OCI-LY3 (cell line): Measurements from ENCODE around the gene CPLX1.

ENCODE experiments used
- H2AFZ ChIP-seq: fragments of 200-600, 300-600 bp; shearing (Covaris generic); 2 replicates; pipeline ENCODE4 v1.6.0; 2014; ENCODE audit warnings: antibody characterized with exemption, low read depth, low read length
- H3K27ac ChIP-seq: fragments of 200-600, 300-600 bp; sonication (generic); 2 replicates; pipeline ENCODE4 v1.5.1; 2014; ENCODE audit warnings: mild to moderate bottlenecking, low read length, moderate library complexity, mixed read lengths
- H3K27me3 ChIP-seq: fragments of 200-600, 300-600 bp; sonication (generic); 2 replicates; pipeline ENCODE4 v1.6.1; 2014; ENCODE audit warnings: low read depth, low read length, mixed read lengths
- H3K36me3 ChIP-seq: fragments of 200-600, 300-600 bp; sonication (generic); replicated peaks from 2 replicates; pipeline ENCODE3; 2014; ENCODE audit warnings: low read depth, low read length, mixed read lengths
- H3K4me1 ChIP-seq: fragments of 300-600, 200-600 bp; sonication (generic); 2 replicates; pipeline ENCODE4 v1.6.1; 2014; ENCODE audit warnings: low read length, mixed read lengths
- H3K4me2 ChIP-seq: fragments of 200-600, 300-600 bp; sonication (generic); 2 replicates; pipeline ENCODE4 v1.6.1; 2014; ENCODE audit warnings: low read length, mixed read lengths
- H3K4me3 ChIP-seq: fragments of 300-600, 200-600 bp; sonication (generic); 2 replicates; pipeline ENCODE4 v1.5.1; 2014; ENCODE audit warnings: antibody characterized with exemption, mild to moderate bottlenecking, low read length, moderate library complexity
- H3K79me2 ChIP-seq: fragments of 300-600, 200-600 bp; shearing (Covaris generic); 2 replicates; pipeline ENCODE4 v1.6.1; 2014; ENCODE audit warnings: mild to moderate bottlenecking, low read length, mixed read lengths
- H3K9ac ChIP-seq: fragments of 300-600, 200-600 bp; shearing (Covaris generic); 2 replicates; pipeline ENCODE4 v1.6.0; 2014; ENCODE audit warnings: mild to moderate bottlenecking, low read length, moderate library complexity
- H3K9me3 ChIP-seq: fragments of 200-600, 300-600 bp; shearing (Covaris generic); 2 replicates; pipeline ENCODE4 v1.6.1; 2014; ENCODE audit warnings: low read length, mixed read lengths; ENCODE audit not compliant: insufficient read depth
- H4K20me1 ChIP-seq: fragments of 200-600, 300-600 bp; sonication (generic); 2 replicates; pipeline ENCODE4 v1.6.1; 2016; ENCODE audit warnings: low read length, mixed read lengths; ENCODE audit not compliant: insufficient read depth
- EZH2phosphoT487 ChIP-seq: fragments of 200-600 bp; shearing (Covaris generic); IDR thresholded peaks from 2 replicates; pipeline ENCODE4 v1.6.1; 2018; ENCODE audit warnings: antibody characterized with exemption, mixed run types, low read depth
- TF ChIP-seq, protein P1 (sequence below): fragments of 200-600, 300-600 bp; sonication (generic); IDR thresholded peaks from 2 replicates; pipeline ENCODE4 v1.5.1; 2014; ENCODE audit warnings: antibody characterized with exemption, low read length, low read depth

CPLX1 gene

DNA sequence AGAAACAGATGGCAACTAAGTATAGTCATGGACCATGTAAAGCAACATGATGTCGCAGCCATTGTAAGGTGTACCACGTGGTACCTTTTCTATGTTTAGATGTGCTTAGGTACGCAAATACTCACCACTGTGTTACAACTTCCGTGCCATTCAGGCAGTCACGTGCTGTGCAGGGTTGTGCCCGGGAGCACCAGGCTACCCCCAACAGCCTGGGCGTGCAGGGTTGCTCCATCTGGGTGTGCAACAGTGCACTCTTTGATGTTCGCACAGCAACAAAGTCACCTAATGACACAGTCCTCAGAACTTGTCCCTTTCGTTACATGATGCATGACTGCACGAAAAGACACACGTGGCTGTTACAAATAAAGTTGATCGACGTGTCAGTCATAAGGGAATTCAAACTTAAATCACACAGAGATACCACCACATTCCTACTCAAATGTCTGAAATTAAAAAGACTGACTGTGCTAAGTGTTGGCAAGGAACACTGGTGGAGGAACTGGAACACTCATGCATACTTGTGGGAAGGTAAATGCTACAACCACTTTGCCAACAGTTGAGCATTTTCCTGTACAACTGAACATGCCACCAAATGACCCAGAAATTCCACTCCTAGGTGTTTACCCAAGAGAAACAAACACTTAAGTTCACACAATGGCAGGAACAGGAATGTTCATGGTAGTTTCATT lies 24.3 kb downstream of the CPLX1 start:
- Histone ChIP-seq H3K27ac (no peak overlapping the region), H3K36me3 (no peaks in the 10 kb centered on the region), H2AFZ (no peak overlapping the region), H3K4me2 (no peak overlapping the region), H4K20me1 (no peaks in the 10 kb centered on the region), H3K4me3 (no peak overlapping the region), H3K79me2 (no peaks in the 10 kb centered on the region), H3K4me1 (peaks cover 12% of the 10 kb centered on the region), H3K9me3 (no peaks in the 10 kb centered on the region), H3K27me3 (peaks cover 6% of the 10 kb centered on the region; the same call in 1 of the 2 replicates), H3K9ac (no peak overlapping the region)
- TF ChIP-seq, protein P1, sequence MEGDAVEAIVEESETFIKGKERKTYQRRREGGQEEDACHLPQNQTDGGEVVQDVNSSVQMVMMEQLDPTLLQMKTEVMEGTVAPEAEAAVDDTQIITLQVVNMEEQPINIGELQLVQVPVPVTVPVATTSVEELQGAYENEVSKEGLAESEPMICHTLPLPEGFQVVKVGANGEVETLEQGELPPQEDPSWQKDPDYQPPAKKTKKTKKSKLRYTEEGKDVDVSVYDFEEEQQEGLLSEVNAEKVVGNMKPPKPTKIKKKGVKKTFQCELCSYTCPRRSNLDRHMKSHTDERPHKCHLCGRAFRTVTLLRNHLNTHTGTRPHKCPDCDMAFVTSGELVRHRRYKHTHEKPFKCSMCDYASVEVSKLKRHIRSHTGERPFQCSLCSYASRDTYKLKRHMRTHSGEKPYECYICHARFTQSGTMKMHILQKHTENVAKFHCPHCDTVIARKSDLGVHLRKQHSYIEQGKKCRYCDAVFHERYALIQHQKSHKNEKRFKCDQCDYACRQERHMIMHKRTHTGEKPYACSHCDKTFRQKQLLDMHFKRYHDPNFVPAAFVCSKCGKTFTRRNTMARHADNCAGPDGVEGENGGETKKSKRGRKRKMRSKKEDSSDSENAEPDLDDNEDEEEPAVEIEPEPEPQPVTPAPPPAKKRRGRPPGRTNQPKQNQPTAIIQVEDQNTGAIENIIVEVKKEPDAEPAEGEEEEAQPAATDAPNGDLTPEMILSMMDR, result no peak
- no peak for TF ChIP-seq EZH2phosphoT487

DNA sequence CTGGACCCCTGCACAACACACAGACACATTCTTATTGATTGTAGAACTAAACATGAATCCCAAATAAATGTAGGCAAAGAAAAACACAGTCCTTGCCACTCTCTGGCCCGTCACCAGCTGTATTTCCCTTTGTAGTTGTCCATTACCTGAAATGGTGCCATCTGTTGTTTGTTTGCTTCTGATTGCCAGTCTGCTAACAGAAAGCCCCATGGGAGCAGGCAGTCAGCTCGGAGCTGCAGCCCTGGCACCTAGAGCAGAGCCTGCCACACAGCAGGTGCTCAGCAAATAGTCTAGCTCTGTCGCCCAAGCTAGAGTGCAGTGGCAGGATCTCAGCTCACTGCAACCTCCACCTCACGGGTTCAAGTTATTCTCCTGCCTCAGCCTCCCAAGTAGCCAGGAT lies 28.9 kb downstream of the CPLX1 start:
- Histone ChIP-seq H3K79me2 (no peaks in the 10 kb centered on the region), H3K4me1 (peaks cover 17% of the 10 kb centered on the region), H3K36me3 (no peaks in the 10 kb centered on the region), H3K4me3 (no peak overlapping the region), H3K4me2 (no peak overlapping the region), H2AFZ (no peak overlapping the region), H3K27me3 (peaks cover 15% of the 10 kb centered on the region), H3K9me3 (no peaks in the 10 kb centered on the region), H3K27ac (no peak overlapping the region), H3K9ac (no peak overlapping the region), H4K20me1 (no peaks in the 10 kb centered on the region)
- TF ChIP-seq EZH2phosphoT487, result no peak
- TF ChIP-seq, protein P1, result no peak

DNA sequence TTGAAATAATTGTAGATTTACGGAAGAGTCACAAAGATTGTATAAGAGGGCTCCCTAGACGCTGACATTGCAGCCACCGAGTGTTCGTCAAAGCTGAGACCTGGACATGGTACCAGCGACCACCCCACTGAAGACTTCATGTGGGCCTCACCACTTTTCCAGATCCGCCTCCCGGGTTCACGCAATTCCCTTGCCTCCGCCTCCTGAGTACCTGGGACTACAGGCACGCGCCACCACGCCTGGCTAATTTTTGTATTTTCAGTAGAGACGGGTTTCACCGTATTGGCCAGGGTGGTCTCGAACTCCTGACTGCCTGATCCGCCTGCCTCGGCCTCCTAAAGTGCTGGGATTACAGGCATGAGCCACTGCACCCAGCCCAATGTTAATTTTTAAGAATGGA lies 29.7 kb downstream of the CPLX1 start:
- TF ChIP-seq EZH2phosphoT487, result no peak
- Histone ChIP-seq H3K27ac (no peak overlapping the region), H3K4me1 (peaks cover 17% of the 10 kb centered on the region), H3K9ac (no peak overlapping the region), H3K4me3 (no peak overlapping the region), H3K79me2 (no peaks in the 10 kb centered on the region), H3K36me3 (no peaks in the 10 kb centered on the region), H3K4me2 (no peak overlapping the region), H3K9me3 (no peaks in the 10 kb centered on the region), H3K27me3 (peaks cover 15% of the 10 kb centered on the region), H2AFZ (no peak overlapping the region), H4K20me1 (no peaks in the 10 kb centered on the region)

DNA sequence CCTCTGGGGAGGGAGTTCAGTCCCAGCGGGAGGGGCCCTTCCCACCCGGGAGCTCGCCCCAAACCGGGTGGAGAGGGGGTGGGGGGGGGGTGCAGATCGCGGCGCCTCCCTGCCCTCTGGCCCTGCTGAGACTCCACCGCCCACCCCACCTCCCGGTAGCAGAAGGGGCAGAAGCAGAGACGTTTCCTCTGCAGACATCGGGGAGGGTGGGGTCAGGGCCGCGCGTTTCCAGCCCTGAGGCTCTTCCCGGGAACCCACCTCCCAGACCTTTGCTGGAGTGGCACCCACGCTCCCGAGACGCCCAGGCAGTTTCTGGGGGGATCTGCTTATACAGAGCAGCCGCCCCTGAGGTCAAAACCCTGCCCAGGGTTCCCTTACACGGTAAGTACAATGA lies 30.2 kb downstream of the CPLX1 start:
- Histone ChIP-seq H3K79me2 (no peaks in the 10 kb centered on the region), H3K27ac (no peak overlapping the region), H4K20me1 (no peaks in the 10 kb centered on the region), H3K4me1 (peaks cover 17% of the 10 kb centered on the region), H2AFZ (no peak overlapping the region), H3K9ac (no peak overlapping the region), H3K4me2 (no peak overlapping the region), H3K36me3 (no peaks in the 10 kb centered on the region), H3K4me3 (no peak overlapping the region), H3K27me3 (peaks cover 15% of the 10 kb centered on the region), H3K9me3 (no peaks in the 10 kb centered on the region)
- no peak for TF ChIP-seq EZH2phosphoT487
- TF ChIP-seq, protein P1, result no peak
